ENCODE measurements around the gene ELOVL5.

DNA sequence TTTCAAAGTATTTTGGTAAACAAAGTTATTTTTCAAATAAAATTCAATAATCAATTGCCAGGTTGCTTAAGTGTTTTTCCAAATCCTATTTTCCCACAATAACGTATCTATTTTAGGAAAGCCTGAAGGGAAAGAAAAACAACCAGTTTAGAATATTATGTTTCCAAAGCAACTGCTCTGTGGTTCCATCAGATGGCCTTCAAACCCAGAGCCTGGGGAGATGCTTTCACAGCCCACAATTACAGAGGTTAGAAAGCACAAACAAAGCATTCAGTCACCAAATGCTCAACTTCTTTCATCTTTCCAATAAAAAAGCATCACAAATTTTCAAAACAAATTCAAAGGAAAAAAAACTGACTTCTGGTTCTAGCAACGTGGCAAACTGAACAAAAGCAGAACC, 66.0 kb downstream of the ELOVL5 start:
- no peak for TF ChIP-seq POLR2A (IDR thresholded peaks at IDR 0.05)
- TF ChIP-seq, protein P1, sequence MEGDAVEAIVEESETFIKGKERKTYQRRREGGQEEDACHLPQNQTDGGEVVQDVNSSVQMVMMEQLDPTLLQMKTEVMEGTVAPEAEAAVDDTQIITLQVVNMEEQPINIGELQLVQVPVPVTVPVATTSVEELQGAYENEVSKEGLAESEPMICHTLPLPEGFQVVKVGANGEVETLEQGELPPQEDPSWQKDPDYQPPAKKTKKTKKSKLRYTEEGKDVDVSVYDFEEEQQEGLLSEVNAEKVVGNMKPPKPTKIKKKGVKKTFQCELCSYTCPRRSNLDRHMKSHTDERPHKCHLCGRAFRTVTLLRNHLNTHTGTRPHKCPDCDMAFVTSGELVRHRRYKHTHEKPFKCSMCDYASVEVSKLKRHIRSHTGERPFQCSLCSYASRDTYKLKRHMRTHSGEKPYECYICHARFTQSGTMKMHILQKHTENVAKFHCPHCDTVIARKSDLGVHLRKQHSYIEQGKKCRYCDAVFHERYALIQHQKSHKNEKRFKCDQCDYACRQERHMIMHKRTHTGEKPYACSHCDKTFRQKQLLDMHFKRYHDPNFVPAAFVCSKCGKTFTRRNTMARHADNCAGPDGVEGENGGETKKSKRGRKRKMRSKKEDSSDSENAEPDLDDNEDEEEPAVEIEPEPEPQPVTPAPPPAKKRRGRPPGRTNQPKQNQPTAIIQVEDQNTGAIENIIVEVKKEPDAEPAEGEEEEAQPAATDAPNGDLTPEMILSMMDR (IDR thresholded peaks at IDR 0.05), result no peak

Measured in adrenal gland (tissue), 5 donors.